GM19397 (cell line): Measurements from ENCODE around the gene ATXN10.

ENCODE experiments used
- ATAC-seq: cut with Tn5 transposase; IDR thresholded peaks from one replicate; pipeline ENCODE4 v1.9.1; 2021; ENCODE audit warnings: mild to moderate bottlenecking, moderate library complexity; ENCODE audit not compliant: unreplicated experiment

Gene ATXN10

DNA sequence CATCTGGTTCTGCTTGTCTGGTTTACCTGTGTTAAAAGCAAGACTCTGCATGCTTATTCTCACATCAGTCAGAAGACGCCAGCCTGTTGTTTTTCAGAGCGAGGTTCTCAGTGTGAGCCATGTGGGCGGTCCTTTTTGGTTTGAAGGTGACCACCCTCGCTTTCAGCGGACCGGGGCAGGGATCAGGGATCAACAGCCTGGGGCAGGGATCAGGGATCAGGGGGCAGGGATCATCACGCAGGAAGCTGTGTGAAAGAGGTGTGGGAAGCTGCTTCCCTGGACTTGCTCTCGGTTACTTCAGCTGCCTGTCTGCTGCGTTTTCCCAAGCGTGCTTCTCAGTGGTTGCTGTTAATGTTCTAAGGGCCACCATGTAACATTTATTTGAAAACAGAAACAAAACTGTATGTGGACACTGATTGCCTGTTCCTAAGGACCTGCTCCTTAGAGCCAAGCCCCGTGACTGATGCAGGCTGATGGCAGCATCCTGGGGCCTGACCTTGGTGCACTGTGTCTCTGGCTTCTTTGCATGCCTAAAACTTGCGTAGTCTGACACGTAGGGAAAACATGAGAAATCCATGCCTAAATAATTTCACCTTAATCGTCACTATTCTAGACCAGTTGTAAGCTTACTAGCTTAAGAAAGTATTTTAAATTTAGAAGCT, 146.9 kb downstream of the ATXN10 start:
- ATAC-seq: no peak

DNA sequence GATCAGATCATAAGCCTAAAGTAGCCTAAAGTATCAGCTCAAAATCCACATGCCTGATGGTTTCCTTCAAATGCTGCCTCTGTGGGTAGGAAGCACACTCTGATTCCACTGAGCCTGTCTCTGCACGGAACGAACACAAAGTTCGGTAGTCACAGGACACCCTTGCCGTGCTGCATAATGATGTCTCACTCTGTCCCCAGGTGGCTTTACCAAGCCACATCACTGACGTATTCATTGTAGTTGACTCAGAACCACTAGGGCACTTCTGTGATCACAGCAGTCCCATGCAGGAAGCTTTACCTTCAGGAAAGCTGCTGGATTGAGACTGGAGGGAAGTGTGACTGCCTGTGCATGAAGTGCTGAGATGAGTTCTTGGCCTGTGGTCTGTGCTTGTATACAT, 147.7 kb downstream of the ATXN10 start:
- ATAC-seq: no peak

DNA sequence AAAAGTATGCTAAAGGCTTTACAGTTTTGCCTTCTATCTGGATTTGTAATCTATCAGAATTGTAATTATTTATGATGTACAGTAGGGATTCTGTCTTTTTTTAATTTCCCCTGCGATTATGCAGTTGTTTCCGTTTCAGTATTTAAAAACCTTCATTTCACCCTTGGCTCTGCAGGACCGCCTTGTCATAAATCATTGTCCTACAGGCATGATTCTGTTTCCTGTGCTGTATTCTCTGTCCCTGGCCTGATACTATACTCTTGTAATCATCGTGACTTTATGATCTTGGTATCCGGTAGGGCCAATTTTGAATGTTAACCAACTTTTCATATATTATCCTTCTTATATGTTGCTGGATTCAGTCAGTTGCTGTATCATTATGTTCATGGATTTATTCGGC, 151.7 kb downstream of the ATXN10 start:
- no peak for ATAC-seq

DNA sequence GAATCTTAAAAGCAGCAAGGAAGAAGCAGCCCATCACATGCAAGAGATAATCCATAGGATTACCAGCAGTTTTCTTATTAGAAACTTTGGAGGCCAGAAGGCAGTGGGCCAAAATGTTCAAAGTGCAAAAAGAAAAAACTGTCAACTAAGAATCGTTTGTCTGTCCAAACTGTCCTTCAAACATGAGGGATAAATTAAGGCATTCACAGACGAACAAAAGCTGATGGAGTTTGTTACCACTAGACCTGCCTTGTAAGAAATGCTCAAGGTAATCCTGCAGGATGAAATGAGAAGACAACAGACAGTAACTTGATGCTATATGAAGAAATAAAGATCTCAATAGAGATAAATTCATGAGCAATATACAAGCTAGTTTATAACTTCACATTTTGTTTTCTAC, 154.9 kb downstream of the ATXN10 start:
- no peak for ATAC-seq

DNA sequence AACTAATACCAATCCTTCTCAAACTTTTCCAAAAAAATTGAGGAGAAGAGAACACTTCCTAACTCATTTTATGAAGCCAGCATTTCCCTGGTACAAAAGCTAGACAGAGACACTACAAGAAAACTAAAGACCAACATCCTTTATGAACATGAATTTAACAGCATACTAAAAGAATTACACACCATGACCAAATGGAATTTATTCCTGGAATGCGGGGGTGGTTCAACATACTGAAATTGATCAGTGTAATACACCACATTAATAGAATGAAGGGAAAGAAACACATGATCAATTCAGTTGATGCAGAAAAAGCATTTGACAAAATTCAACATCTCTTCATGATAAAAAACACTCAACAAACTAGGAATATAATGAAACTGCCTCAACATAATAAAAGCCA, 157.2 kb downstream of the ATXN10 start:
- ATAC-seq: no peak

DNA sequence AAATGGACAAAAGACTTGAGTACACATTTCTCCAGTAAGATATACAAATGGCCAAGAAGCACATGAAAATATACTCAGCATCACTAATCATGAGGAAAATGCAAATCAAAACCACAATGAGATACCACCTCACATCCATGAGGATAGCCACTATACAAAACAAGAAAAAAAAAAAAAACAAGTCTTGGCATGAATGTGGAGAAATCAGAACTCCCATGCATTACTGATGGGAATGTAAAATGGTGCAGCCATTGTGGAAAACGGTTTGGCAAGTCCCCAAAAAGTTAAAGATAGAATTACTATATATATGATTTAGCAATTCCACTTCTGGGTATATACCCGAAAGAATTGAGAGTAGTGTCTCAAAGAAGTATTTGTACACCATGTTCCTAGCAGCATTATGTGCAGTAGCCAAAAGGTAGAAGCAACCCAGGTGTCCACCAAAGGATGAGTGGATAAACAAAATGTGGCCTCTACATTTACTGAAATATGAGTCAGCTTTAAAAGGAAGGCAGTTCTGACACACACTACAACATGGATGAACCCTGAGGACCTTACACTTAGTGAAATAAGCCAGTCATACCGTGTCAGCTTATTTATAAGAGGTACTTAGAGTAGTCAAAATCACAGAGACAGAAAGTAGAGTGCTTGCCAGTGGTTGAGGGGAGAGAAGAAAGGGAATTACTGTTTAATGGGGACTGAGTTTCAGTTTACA, 159.1 kb downstream of the ATXN10 start:
- no peak for ATAC-seq

DNA sequence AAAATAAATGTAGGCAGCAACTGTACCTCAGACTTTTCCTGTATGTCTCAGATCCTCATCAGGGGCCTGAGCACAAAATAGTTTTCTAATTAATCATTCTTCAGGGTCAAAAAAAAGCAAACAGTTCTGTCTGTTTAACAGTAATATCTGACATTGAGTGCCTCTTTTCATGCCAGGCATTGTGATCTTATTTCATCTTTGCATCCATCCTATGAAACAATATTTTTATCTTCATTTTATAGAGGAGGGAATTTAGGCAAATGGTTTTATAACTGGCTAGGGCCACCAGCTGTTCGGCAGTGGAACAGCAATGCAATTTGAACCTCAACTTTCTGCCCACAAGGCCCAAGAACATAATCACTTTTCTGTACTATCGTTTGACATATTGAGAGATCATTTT, 159.8 kb downstream of the ATXN10 start:
- ATAC-seq: no peak

DNA sequence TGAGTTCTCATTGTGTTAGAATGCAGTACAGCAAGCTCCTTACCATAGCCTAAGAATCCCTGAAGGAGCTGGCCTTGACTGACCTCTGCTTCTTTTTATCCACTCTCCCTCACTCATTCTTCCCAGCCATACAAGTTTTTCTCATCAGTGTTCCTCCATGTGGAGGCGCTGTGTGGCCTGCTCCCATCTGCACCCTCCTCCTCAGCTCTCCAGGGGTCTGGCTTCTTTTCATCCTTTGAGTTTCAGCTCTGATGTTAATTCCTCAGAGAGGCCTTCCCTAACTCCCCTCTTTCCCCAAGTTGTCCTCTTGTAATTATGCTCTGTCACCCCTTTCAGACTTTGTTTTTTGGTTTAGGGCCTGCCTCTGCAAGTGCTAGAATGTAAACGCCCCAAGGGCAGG, 160.5 kb downstream of the ATXN10 start:
- no peak for ATAC-seq

DNA sequence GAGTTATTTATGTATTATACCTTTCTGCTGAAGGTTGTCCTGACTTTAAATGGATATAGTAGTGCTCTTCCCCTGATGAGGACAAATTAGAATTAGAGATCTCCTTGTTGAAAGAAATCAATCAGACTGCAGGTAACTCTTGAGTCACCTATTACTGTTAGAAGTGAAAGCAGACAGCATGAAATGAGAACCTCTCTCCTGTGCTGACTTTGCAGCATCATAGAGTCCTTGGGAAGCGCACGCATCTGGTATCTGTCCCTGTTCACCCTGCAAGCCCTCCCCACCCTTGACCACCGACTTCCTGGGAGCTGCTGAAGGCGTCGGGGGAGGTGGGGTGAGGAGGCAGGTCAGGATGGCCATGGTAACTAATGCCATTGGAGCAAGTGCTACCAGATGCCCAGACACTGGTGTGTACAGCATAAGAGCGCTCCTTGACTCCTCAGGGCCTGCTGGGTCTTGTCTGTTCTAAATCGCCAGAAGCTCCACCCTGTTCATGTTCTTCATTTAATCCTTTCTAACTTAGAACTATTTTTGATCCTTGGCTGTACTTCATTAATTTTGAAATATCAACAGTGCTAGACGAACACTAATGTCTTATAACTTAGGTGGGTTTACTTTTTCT, 161.4 kb downstream of the ATXN10 start:
- ATAC-seq: no peak

DNA sequence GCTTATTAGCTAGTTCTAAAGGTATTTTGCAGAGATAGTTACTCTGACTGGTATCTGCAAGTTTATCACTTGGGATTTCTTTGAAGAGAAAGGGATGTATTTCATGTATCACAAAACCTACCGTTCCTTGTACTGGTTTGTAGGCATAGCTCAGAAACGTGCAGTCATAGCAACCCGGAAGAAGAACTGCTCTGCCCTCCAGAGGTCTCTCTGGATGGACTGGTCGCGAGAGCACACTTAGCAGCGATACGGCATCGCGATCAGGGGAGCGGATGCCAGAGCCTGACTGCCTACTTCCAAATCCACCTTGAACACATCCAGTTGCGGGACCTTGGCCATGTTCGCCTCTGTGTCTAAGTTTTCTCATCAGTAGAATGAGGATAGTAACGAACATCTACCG, 162.0 kb downstream of the ATXN10 start:
- no peak for ATAC-seq

DNA sequence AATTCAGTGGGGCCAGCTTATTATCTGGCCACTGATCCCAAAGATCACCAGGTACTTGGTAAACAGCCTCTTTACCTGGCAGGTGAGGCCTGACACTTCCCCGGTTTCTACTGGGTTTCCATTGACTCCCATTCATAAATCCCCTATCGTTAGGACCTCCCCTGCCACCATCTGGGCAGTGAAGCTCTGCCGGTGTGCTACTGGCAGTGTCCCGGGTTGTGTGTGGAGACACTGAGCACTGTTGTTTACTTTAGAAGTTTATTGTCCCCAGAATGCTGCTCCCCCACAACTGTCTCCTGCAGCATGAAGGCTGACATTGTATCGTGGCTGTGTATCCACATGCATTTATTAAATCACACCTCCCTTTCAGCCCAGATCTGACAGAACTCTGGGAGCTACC, 162.6 kb downstream of the ATXN10 start:
- no peak for ATAC-seq

DNA sequence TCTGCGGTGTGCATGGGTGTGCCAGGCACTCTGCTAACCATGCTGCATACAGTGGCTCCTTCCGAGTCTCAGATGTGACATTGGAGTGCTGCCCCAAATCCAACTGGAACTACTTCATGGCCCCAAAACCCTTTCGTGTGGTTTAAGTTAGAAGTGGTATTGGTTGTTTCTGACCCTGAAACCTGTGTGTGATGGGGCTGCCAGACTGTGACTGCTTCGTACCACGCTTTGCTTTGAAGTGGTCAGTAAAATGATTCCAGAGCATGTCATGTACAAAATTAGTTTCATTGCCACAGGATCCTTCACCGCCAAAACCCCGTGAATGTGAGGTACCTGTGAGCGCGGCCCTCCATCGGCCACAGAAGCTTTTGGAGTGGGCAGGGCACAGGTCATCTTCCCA, 163.2 kb downstream of the ATXN10 start:
- ATAC-seq: no peak

DNA sequence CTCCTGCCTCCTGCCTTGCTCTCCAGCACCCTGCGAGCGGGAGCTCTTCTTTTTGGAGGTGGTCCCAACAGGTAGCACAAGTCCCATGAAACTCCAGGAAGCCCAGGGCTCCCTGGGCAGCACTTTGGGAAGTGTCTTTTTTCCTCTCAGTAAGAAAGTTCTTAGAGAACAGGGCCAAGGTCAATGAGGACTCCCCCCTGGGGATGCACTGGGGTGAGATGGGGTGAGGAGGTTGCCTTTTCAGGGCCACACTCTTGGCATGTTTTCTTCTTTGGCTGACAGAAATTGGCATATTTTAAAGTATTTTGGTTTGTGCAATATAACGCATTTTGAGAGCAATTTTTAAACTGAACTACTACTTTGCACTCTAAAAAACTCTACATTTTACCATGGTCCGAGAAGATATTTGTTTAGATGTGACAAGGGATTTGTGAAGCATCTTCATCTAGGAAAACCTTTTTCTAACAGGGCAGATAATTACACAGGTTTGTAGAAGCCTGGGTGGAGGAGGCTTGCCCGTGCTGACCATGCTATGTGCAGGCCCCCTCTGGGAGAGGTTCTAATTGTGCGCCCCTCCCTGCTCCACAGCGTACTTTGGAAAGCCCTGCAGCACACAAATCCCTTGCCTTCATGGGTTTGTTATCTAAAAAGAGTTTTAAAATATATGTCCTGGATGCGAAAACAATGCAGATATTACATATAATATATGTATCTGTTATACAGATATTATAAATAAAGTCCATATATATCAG, 165.0 kb downstream of the ATXN10 start:
- no peak for ATAC-seq

DNA sequence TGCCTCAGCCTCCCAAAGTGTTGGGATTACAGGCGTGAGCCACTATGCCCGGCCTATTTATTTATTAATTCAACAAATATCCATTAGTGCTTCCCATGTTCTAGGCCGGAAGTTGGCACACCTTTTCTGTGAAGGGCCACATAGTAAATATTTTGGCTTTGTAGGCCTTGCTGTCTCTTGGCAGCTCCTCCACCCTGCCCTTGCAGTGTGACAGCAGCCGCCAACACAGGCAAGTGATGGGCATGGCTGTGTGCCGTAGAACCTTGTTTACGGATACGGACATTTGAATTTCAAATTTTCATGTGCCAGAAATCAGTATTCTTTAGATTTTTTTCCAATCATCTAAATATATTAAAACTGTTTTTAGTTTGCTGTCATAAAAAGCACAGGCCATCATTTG, 165.9 kb downstream of the ATXN10 start:
- no peak for ATAC-seq

DNA sequence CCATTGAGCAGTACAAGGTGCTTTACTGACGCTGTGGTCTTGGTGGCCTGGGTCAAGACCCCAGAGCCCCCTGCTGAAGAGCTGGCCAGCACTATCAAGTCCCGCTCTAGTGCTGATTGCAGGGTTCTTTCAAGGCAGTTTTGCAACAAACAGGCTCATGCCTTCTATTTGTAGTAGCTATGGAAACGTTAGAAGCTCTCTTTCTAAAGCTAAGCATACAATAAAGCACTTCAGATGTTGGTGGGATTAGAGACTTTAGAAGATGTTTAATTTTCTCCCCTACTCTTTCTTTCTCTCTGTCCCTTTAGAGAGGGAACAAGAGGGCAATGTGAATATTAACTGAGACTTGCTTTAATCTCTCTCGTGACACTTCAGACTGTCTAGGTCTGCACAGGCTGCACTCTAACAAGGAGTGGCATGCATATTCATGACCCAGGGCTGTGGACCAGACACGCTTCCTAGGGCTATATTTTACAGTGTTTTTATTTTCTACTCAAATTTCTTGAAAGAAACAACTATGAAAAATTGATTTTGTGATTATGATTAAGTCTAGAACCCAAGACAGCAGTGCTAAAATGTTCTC, 166.8 kb downstream of the ATXN10 start:
- ATAC-seq: no peak

DNA sequence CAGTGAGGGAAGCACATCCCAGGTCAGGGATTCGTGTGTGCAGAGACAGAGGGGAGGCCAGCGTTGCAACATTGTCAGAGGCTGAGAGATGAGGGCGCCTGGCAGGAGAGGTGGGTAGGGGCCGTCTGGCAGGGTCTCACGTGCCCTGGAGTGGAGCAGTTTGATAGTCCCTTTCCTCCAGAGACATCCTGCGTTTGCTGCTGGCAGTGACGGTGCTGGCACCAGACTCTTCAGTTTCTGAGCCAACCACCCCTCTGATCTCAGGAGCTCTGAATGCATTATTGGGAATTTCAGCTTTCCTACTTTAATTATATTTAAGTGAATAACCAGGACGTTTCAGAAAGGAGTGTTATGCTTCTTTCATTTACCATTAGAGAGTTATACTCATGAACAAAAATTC, 168.8 kb downstream of the ATXN10 start:
- no peak for ATAC-seq

DNA sequence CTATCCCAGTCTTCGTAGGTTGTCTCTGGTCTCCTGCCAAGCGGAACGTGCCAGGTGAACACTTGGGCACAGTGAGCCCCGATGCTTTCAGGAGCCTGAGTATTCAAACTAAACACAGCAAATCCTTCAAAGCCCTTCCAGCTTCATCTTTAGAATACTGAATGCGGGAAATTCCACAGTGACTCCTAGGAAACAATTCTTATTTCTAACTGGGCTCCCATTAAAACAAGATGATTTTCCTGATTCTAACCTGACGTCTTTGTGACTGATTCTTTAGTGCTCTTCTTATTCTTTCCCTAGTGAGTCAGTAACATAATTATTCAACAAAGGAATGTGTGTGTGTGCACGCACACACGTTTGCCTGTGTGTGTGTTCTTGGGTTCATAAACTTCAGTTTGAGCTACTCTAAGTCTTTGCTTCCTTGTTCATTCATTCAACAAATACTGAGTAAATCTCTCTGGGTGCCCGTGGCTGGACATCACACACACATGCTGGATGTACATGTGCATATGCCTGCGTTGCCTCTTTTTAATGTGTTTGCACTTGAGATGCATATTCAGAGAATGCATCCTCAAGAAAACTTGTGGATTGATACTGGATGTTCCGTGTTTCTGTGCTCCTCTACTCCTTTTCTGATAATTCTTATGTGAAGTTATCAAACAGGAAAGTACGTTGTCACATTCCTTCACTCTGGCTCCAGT, 170.8 kb downstream of the ATXN10 start:
- no peak for ATAC-seq

DNA sequence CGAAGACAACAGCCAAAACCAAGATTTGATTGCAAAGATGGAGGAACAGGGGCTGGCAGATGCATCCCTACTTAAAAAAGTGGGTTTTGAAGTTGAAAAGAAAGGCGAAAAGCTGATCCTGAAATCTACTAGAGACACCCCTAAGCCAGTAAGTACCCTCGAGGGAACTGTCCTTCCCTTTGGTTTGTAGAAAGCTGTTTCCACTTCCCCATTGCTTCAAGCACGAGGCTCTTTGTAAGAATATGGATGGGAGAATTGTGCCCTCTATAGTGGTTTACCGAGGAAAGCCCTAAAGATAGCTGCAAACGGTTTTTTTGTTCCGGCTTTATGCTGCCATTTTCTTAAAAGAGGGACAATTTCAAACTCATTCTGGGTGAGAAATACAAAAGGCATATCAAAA, 171.4 kb downstream of the ATXN10 start:
- no peak for ATAC-seq

DNA sequence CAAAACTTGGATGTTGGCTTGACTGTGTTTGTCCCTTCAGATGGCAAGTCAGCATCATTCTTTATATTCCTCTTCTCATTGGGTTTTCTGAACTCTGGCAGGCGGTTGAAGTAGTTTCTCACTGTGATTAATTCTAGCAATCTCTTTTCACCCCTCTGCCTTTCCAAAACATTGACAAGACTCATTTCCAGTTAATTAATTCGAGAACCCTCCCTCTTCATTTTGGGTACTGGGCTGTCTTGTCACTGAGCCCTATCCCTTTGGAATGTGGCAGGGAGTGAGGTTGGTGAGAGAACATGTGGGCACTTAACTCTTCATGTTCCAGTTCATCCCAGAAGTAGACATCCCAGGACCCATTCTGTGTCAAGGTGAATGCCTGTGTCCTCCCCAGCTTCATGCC, 172.4 kb downstream of the ATXN10 start:
- no peak for ATAC-seq

DNA sequence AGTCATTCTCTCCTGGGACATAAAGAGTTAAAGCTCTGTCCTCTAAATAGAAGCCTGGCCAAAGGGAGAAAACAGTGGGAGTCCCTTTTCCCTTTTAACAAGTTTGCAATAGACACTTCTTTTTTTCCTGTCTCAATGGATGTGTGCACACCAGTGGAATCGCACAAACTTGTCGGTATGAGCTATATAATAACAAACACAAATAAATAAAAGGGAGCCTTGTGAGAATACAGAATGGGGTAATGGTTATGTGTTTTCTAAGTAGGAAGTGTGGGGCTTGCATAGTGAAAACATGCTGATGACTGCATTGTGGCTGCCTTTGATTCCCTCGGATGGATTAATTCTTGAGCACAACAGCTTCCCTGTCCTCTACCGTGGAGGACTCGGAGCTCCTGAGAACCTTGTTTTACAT, 173.4 kb downstream of the ATXN10 start:
- no peak for ATAC-seq

DNA sequence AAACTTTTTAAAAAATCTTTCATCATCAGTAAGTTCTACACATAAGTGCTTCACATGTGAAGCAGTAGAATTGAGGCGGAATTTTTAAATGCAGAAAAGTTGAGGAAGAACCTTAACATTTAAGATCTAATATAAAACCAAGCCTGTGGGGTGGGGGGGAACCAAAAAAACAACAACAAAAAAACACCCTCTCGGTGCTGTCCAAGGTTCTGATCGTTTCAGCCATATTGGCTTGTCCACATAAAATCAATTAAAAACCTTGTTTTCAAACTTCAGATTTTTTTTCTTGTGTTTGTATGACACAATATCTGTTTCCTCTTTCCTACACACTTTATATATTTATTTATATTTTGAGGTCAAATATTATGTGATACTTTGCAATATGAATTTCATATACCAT, 175.3 kb downstream of the ATXN10 start:
- ATAC-seq: no peak
